Uterus (tissue), 2 donors: ENCODE data around the gene ORM1.

Experiments
- CTCF ChIP-seq, 4 experiments: fragments of 200-600 bp in 2 of 4; fragments of 450-650 bp in 2 of 4; sonication (generic) in 2 of 4; IDR thresholded peaks; one replicate each; pipeline ENCODE4 v1.5.1; 2016 to 2019; ENCODE audit warnings: antibody characterized with exemption in 4 of 4, mild to moderate bottlenecking in 2 of 4, moderate library complexity in 1 of 4
- POLR2A ChIP-seq, 2 donors: fragments of 450-650 bp; IDR thresholded peaks; one replicate each; pipeline ENCODE4 v1.6.1; 2016; ENCODE audit warnings: antibody characterized with exemption in 2 of 2, mild to moderate bottlenecking in 1 of 2, moderate library complexity in 1 of 2

- TF ChIP-seq CTCF (IDR thresholded peaks at IDR 0.05) (no peak), POLR2A (IDR thresholded peaks at IDR 0.05) (no peak)
Measured at GRCh38 chr9:114278356-114278755, 44.5 kb upstream of the ORM1 start.
